Esophagus squamous epithelium (tissue), 4 donors: ENCODE results near the gene RADIL.

Experiments used
- POLR2A ChIP-seq, 4 donors: fragments of 450-650 bp; IDR thresholded peaks; one replicate each; pipeline ENCODE4 v1.6.1; 2017; ENCODE audit warnings: antibody characterized with exemption in 4 of 4, mild to moderate bottlenecking in 4 of 4, moderate library complexity in 3 of 4
- TF ChIP-seq, protein P1 (sequence below), 6 experiments: fragments of 450-650 bp in 4 of 6; fragments of 200-600 bp in 2 of 6; sonication (generic) in 2 of 6; IDR thresholded peaks; one replicate each; pipeline ENCODE4 v1.5.1; 2016 to 2019; ENCODE audit warnings: antibody characterized with exemption in 6 of 6, mild to moderate bottlenecking in 4 of 6, moderate library complexity in 4 of 6

- TF ChIP-seq, protein P1, sequence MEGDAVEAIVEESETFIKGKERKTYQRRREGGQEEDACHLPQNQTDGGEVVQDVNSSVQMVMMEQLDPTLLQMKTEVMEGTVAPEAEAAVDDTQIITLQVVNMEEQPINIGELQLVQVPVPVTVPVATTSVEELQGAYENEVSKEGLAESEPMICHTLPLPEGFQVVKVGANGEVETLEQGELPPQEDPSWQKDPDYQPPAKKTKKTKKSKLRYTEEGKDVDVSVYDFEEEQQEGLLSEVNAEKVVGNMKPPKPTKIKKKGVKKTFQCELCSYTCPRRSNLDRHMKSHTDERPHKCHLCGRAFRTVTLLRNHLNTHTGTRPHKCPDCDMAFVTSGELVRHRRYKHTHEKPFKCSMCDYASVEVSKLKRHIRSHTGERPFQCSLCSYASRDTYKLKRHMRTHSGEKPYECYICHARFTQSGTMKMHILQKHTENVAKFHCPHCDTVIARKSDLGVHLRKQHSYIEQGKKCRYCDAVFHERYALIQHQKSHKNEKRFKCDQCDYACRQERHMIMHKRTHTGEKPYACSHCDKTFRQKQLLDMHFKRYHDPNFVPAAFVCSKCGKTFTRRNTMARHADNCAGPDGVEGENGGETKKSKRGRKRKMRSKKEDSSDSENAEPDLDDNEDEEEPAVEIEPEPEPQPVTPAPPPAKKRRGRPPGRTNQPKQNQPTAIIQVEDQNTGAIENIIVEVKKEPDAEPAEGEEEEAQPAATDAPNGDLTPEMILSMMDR (IDR thresholded peaks at IDR 0.05), result no peak
- no peak for TF ChIP-seq POLR2A (IDR thresholded peaks at IDR 0.05)
These were observed 44.9 kb upstream of the RADIL start for GRCh38 chr7:4928445-4928844.
